ENCODE measurements around the gene CCNY. TPM values are rescaled to one million over a fixed set of nuclear protein-coding genes. Genes with fewer than 3 reads are reported as not detected.
A peak's percentile ranks its signal among the peaks of the same experiment; 100 is the strongest.

Gene CCNY
- total and polyA plus RNA-seq, 2 experiments from 2014 or later, result 38.9 to 79.9 TPM

GRCh38 chr10:35341521-35341920 lies 5.2 kb downstream of the CCNY start:
- DNase-seq (ENCODE audit: low read depth in 1 of 2, low spot score in 1 of 2), result no peak

DNA sequence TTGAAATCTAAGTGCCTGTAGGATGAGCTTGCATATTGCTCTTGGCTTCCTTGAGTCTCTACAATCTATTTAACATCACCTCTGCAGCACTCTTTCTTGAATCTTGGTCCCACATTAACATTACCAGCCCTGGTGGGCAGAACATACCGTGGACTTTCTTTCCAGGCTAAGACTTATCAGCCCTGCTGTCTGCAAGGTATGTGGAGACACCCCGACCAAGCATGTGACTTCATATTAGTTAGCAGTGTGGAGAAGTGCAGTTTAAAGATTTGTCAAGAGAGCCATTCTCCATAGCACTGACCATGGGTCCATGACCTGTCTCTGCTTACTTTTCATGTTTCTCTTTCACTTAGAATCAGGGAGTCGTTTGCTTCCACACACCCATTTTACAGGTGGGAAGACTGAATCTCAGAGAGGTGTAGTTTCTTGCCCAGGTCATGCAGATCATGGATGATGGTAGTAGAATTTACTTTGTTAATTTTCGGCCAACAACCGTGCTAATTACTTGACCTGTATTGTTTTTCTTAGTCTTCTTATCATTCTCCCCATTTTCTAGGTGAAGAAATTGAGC lies 6.0 kb downstream of the CCNY start:
- no peaks in the 10 kb centered on the region for H3K27me3 ChIP-seq
- H3K36me3 ChIP-seq, result no peaks in the 10 kb centered on the region
- H3K9me3 ChIP-seq (ENCODE audit: low read depth), result no peaks in the 10 kb centered on the region
- TF ChIP-seq, protein P1, sequence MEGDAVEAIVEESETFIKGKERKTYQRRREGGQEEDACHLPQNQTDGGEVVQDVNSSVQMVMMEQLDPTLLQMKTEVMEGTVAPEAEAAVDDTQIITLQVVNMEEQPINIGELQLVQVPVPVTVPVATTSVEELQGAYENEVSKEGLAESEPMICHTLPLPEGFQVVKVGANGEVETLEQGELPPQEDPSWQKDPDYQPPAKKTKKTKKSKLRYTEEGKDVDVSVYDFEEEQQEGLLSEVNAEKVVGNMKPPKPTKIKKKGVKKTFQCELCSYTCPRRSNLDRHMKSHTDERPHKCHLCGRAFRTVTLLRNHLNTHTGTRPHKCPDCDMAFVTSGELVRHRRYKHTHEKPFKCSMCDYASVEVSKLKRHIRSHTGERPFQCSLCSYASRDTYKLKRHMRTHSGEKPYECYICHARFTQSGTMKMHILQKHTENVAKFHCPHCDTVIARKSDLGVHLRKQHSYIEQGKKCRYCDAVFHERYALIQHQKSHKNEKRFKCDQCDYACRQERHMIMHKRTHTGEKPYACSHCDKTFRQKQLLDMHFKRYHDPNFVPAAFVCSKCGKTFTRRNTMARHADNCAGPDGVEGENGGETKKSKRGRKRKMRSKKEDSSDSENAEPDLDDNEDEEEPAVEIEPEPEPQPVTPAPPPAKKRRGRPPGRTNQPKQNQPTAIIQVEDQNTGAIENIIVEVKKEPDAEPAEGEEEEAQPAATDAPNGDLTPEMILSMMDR (IDR thresholded peaks at IDR 0.05; ENCODE audit: low read depth, low read length), result no peak
- H3K4me1 ChIP-seq (ENCODE audit: low read depth), result peaks cover 34% of the 10 kb centered on the region
- no peak overlapping the region for H3K27ac ChIP-seq
- no peak overlapping the region for H3K4me3 ChIP-seq
- DNase-seq (ENCODE audit: low read depth in 1 of 2, low spot score in 1 of 2), result no peak

More at GRCh38 chr10:35341521-35341920, 5.2 kb downstream of the CCNY start:
- no peak overlapping the region for H3K4me3 ChIP-seq
- no peaks in the 10 kb centered on the region for H3K27me3 ChIP-seq
- H3K9me3 ChIP-seq (ENCODE audit: low read depth), result no peaks in the 10 kb centered on the region
- peaks cover 32% of the 10 kb centered on the region for H3K4me1 ChIP-seq (ENCODE audit: low read depth)
- peak overlapping the region; percentile 59 for H3K27ac ChIP-seq
- no peaks in the 10 kb centered on the region for H3K36me3 ChIP-seq
- TF ChIP-seq, protein P1 (IDR thresholded peaks at IDR 0.05; ENCODE audit: low read depth, low read length), result no peak

- H3K4me1 ChIP-seq (ENCODE audit: low read depth), result peaks cover 23% of the 10 kb centered on the region
- H3K4me3 ChIP-seq, result no peak overlapping the region
- TF ChIP-seq, protein P1 (IDR thresholded peaks at IDR 0.05; ENCODE audit: low read depth, low read length), result no peak
- no peaks in the 10 kb centered on the region for H3K36me3 ChIP-seq
- DNase-seq (ENCODE audit: low read depth in 1 of 2, low spot score in 1 of 2), result no peak
- H3K27ac ChIP-seq, result no peak overlapping the region
- no peaks in the 10 kb centered on the region for H3K27me3 ChIP-seq
- no peaks in the 10 kb centered on the region for H3K9me3 ChIP-seq (ENCODE audit: low read depth)
Observed at GRCh38 chr10:35343739-35344138, 7.4 kb downstream of the CCNY start.

DNA sequence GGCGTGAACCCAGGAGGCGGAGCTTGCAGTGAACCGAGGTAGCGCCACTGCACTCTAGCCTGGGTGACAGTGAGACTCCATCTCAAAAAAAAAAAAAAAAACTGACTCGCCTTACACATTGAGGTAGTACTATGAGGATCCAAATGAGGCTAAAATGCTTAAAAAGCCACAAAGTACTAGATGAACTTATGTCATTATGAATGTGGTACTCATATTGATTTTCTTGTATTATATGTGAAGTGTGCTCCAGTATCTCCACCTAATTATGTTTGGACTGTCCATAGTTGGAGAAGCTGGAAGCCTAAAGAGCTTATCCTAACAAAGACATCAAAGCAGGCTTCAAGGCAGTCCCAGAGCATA lies 9.1 kb downstream of the CCNY start:
- Histone ChIP-seq H3K9me3 (ENCODE audit: low read depth) (no peaks in the 10 kb centered on the region), H3K4me3 (no peak overlapping the region), H3K36me3 (no peaks in the 10 kb centered on the region), H3K4me1 (ENCODE audit: low read depth) (peaks cover 31% of the 10 kb centered on the region), H3K27ac (no peak overlapping the region), H3K27me3 (no peaks in the 10 kb centered on the region)
- TF ChIP-seq, protein P1 (IDR thresholded peaks at IDR 0.05; ENCODE audit: low read depth, low read length), result no peak
- DNase-seq (ENCODE audit: low read depth in 1 of 2, low spot score in 1 of 2), result no peak

DNA sequence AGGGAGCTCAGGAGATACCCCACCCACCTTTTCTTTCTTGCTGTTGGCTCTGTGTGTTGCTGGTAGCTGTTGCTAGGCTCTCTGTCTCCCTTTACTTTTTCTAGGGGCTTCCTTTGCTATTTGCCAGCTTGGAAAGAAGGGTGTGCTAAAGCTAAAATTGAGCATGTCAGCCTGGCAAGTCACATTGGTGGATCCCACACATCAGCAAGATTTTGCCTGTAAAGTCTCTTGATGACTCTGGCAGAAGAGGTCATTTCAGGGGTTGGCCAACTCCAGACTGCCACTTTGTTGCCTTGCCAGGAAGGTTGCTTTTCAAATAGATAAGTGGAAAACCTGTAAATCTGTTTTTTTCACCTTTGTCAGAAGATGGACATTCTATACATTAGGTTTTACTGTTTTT lies 9.9 kb downstream of the CCNY start:
- no peaks in the 10 kb centered on the region for H3K9me3 ChIP-seq (ENCODE audit: low read depth)
- H3K27me3 ChIP-seq, result no peaks in the 10 kb centered on the region
- peaks cover 32% of the 10 kb centered on the region for H3K4me1 ChIP-seq (ENCODE audit: low read depth)
- TF ChIP-seq, protein P1 (IDR thresholded peaks at IDR 0.05; ENCODE audit: low read depth, low read length), result no peak
- no peak overlapping the region for H3K27ac ChIP-seq
- DNase-seq (ENCODE audit: low read depth in 1 of 2, low spot score in 1 of 2), result no peak
- H3K36me3 ChIP-seq, result no peaks in the 10 kb centered on the region
- no peak overlapping the region for H3K4me3 ChIP-seq

Data from cardiac muscle cell (in vitro differentiated cells and primary cell).